Measurements from ENCODE around the gene SLC44A4. TPM values are rescaled to one million over a fixed set of nuclear protein-coding genes. Genes with fewer than 3 reads are reported as not detected.

The SLC44A4 gene
- total RNA-seq, 2 donors from 2014 or later = 7.3 to 19.2 TPM

GRCh38 chr6:31874836-31875572 is 3.8 kb downstream of the SLC44A4 start:
- intact Hi-C loops (cut with DNase I) = no loop called here
- Histone ChIP-seq H3K9me3 (no peaks in the 10 kb centered on the region), H3K27me3 (no peaks in the 10 kb centered on the region), H3K27ac (no peak overlapping the region), H3K4me3 (no peak overlapping the region), H3K36me3 (replicated peaks in 1 of 2; ENCODE audit: insufficient read depth in 1 of 2, low read depth in 2 of 2) (peaks cover 0 to 5% of the 10 kb centered on the region in 2 donors), H3K4me1 (peaks cover 20% of the 10 kb centered on the region)
- no peak for DNase-seq
- ATAC-seq = no peak
- 77% methylated on average over 5 of the region's 5 CpGs for WGBS, 2 donors
- no peak for TF ChIP-seq CTCF (IDR thresholded peaks at IDR 0.05)
- no peak for TF ChIP-seq POLR2A (IDR thresholded peaks at IDR 0.05)

- peaks cover 20% of the 10 kb centered on the region for H3K4me1 ChIP-seq
- WGBS, 2 donors = 43 to 54% methylated on average over 4 of the region's 4 CpGs
- no peaks in the 10 kb centered on the region for H3K36me3 ChIP-seq (replicated peaks in 1 of 2; ENCODE audit: insufficient read depth in 1 of 2, low read depth in 2 of 2)
- no peak overlapping the region for H3K27ac ChIP-seq
- no peaks in the 10 kb centered on the region for H3K9me3 ChIP-seq
- intact Hi-C loops (cut with DNase I) = no loop called here
- ATAC-seq (no peak), DNase-seq (no peak)
- no peak overlapping the region for H3K4me3 ChIP-seq
- TF ChIP-seq POLR2A (IDR thresholded peaks at IDR 0.05) (no peak), CTCF (IDR thresholded peaks at IDR 0.05) (no peak)
- H3K27me3 ChIP-seq = no peaks in the 10 kb centered on the region
These were observed 4.6 kb downstream of the SLC44A4 start for GRCh38 chr6:31874084-31874670.

GRCh38 chr6:31871046-31871659 is 7.6 kb downstream of the SLC44A4 start:
- H3K27me3 ChIP-seq = no peaks in the 10 kb centered on the region
- intact Hi-C loops (cut with DNase I) = no loop called here
- H3K9me3 ChIP-seq = no peaks in the 10 kb centered on the region
- WGBS, 2 donors = 53 to 54% methylated on average over 8 to 9 of the region's 9 CpGs
- H3K4me1 ChIP-seq = no peaks in the 10 kb centered on the region
- H3K4me3 ChIP-seq = no peak overlapping the region
- H3K36me3 ChIP-seq (replicated peaks in 1 of 2; ENCODE audit: insufficient read depth in 1 of 2, low read depth in 2 of 2) = no peaks in the 10 kb centered on the region
- ATAC-seq (no peak), DNase-seq (no peak)
- H3K27ac ChIP-seq = no peak overlapping the region
- TF ChIP-seq POLR2A (IDR thresholded peaks at IDR 0.05) (no peak), CTCF (IDR thresholded peaks at IDR 0.05) (no peak)

GRCh38 chr6:31870385-31870921 is 8.3 kb downstream of the SLC44A4 start:
- H3K27ac ChIP-seq = no peak overlapping the region
- no peaks in the 10 kb centered on the region for H3K9me3 ChIP-seq
- no peak overlapping the region for H3K4me3 ChIP-seq
- TF ChIP-seq CTCF (IDR thresholded peaks at IDR 0.05) (no peak), POLR2A (IDR thresholded peaks at IDR 0.05) (no peak)
- no peak for ATAC-seq
- intact Hi-C loops (cut with DNase I) = no loop called here
- WGBS, 2 donors = 75 to 85% methylated on average over 7 to 16 of the region's 16 CpGs
- H3K36me3 ChIP-seq (replicated peaks in 1 of 2; ENCODE audit: insufficient read depth in 1 of 2, low read depth in 2 of 2) = no peaks in the 10 kb centered on the region
- no peak for DNase-seq
- H3K27me3 ChIP-seq = no peaks in the 10 kb centered on the region
- no peaks in the 10 kb centered on the region for H3K4me1 ChIP-seq
